Measurements from ENCODE around the gene PHOX2A. TPM values are rescaled to one million over a fixed set of nuclear protein-coding genes. Genes with fewer than 3 reads are reported as not detected.
"Not testable (repeated sequence)": the region's sequence is repeated elsewhere in the genome, so short reads cannot be mapped to it uniquely, and the experiment has no call there.

Gene PHOX2A
- 3.4 TPM for total RNA-seq

- H3K4me3 ChIP-seq: peak within 1 kb of the TSS in 1 of 2 donors; percentile 22
- H3K4me1 ChIP-seq: peaks cover 33% of the 10 kb centered on the region
- intact Hi-C loops (cut with DNase I): no loop called here
- H3K27ac ChIP-seq: no peak within 1 kb of the TSS
- H3K9me3 ChIP-seq: no peaks in the 10 kb centered on the region
- H3K36me3 ChIP-seq: no peaks in the 10 kb centered on the region
- TF ChIP-seq POLR2AphosphoS5 (IDR thresholded peaks at IDR 0.05; ENCODE audit: insufficient read depth in 1 of 2, low read depth in 1 of 2) (no peak), POLR2A (IDR thresholded peaks at IDR 0.05) (no peak), CTCF (IDR thresholded peaks at IDR 0.05) (no peak)
- DNase-seq (ENCODE audit: extremely low spot score in 2 of 2): no peak
- H3K27me3 ChIP-seq: peaks cover 24% of the 10 kb centered on the region
Measured at GRCh38 chr11:72244060-72244360, at the start of gene PHOX2A. PHOX2A (minus strand) TSS chr11:72244176; CDS start chr11:72244004, 172 bp downstream.

DNA sequence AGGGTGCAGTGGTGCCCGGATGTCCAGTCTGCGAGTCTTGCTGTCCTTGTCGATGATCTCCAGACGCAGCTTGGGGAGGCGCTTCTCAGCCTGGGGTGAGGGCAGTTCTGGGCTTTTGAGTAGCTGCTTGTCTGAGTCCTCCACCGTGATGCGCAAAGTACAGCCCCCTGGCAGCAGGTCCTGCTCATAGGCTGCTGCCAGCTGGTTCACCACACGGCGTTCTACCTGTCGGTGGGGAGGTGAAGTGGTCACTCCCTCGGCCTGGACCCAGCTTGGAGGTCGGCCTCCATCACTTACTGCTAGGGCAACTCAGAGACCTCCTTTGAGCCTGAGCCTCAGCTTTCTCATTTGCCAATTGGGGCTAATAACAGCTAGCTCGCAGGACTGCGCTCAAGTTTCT, 49.4 kb upstream of the PHOX2A start:
- intact Hi-C loops (cut with DNase I): no loop called here
- DNase-seq (ENCODE audit: extremely low spot score in 2 of 2): no peak
- Histone ChIP-seq H3K36me3 (peaks cover 0 to 12% of the 10 kb centered on the region in 2 donors), H3K4me1 (no peaks in the 10 kb centered on the region), H3K27ac (no peak overlapping the region), H3K27me3 (no peaks in the 10 kb centered on the region), H3K4me3 (no peak overlapping the region), H3K9me3 (no peaks in the 10 kb centered on the region)
- TF ChIP-seq CTCF (IDR thresholded peaks at IDR 0.05): no peak
- no peak for TF ChIP-seq POLR2A (IDR thresholded peaks at IDR 0.05)
- TF ChIP-seq POLR2AphosphoS5 (IDR thresholded peaks at IDR 0.05; ENCODE audit: insufficient read depth in 1 of 2, low read depth in 1 of 2): no peak

GRCh38 chr11:72292106-72292785, 48.3 kb upstream of the PHOX2A start:
- Histone ChIP-seq H3K27me3 (no peaks in the 10 kb centered on the region), H3K27ac (no peak overlapping the region), H3K9me3 (no peaks in the 10 kb centered on the region), H3K4me3 (no peak overlapping the region), H3K36me3 (peaks cover 0 to 10% of the 10 kb centered on the region in 2 donors), H3K4me1 (no peaks in the 10 kb centered on the region)
- intact Hi-C loops (cut with DNase I): no loop called here
- DNase-seq (ENCODE audit: extremely low spot score in 2 of 2): no peak
- TF ChIP-seq POLR2AphosphoS5 (IDR thresholded peaks at IDR 0.05; ENCODE audit: insufficient read depth in 1 of 2, low read depth in 1 of 2): no peak
- no peak for TF ChIP-seq POLR2A (IDR thresholded peaks at IDR 0.05)
- no peak for TF ChIP-seq CTCF (IDR thresholded peaks at IDR 0.05)

GRCh38 chr11:72290741-72291140, 46.8 kb upstream of the PHOX2A start:
- H3K4me1 ChIP-seq; H3K4me3 ChIP-seq; H3K36me3 ChIP-seq; H3K27me3 ChIP-seq; intact Hi-C loops (cut with DNase I); DNase-seq (ENCODE audit: extremely low spot score in 2 of 2); H3K27ac ChIP-seq; H3K9me3 ChIP-seq: not testable (repeated sequence)

DNA sequence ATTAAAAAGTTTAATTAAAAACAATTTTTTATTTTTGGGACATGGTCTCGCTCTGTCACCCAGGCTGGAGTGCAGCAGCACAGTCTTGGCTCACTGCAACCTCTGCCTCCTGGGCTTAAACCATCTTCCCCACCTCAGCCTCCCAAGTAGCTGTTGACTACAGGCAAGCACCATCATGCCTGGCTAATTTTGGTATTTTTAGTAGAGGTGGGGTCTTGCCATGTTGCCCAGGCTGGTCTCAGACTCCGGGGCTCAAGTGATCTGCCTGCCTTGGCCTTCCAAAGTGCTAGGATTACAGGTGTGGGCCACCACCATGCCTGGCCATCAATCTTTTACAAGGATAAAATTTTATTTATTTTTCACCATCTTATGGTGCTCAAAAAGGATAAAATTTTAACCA, 43.3 kb upstream of the PHOX2A start:
- Histone ChIP-seq H3K4me1 (no peaks in the 10 kb centered on the region), H3K4me3 (no peak overlapping the region), H3K9me3 (no peaks in the 10 kb centered on the region), H3K27ac (no peak overlapping the region), H3K36me3 (no peaks in the 10 kb centered on the region), H3K27me3 (no peaks in the 10 kb centered on the region)
- DNase-seq (ENCODE audit: extremely low spot score in 2 of 2): no peak
- intact Hi-C loops (cut with DNase I): no loop called here
- no peak for TF ChIP-seq POLR2A (IDR thresholded peaks at IDR 0.05)
- no peak for TF ChIP-seq POLR2AphosphoS5 (IDR thresholded peaks at IDR 0.05; ENCODE audit: insufficient read depth in 1 of 2, low read depth in 1 of 2)

DNA sequence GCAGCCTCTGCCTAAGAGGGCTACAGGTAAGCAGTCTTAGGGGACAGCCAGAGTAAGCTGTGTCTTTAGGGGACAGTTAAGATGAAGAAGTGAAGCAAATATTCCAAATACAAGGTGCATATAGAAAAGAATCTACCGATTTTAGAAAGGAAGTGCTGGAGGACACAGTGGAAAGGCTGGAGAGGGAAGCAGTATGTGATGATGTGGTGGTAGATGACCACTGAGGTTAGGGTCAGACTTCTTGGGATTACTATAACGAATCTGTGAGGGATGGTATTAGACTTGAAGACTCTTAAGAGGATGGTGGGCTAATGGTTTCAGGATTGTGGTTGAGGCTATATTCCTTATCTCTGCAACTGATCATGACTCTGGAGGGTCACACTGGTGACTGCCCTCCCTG, 40.0 kb upstream of the PHOX2A start:
- Histone ChIP-seq H3K36me3 (no peaks in the 10 kb centered on the region), H3K27ac (no peak overlapping the region), H3K9me3 (no peaks in the 10 kb centered on the region), H3K4me1 (no peaks in the 10 kb centered on the region), H3K4me3 (no peak overlapping the region), H3K27me3 (no peaks in the 10 kb centered on the region)
- intact Hi-C loops (cut with DNase I): no loop called here
- no peak for DNase-seq (ENCODE audit: extremely low spot score in 2 of 2)
- TF ChIP-seq POLR2A (IDR thresholded peaks at IDR 0.05): no peak
- TF ChIP-seq CTCF (IDR thresholded peaks at IDR 0.05): no peak
- TF ChIP-seq POLR2AphosphoS5 (IDR thresholded peaks at IDR 0.05; ENCODE audit: insufficient read depth in 1 of 2, low read depth in 1 of 2): no peak

All from vagina (tissue), 2 donors.